Activated CD8-positive, alpha-beta memory T cell treated with anti-CD3 and anti-CD28 coated beads, Interleukin-2, amount 10 ng/mL, durations not matched to agents 7 days and 5 days (primary cell): ENCODE measurements around the gene OR10A4. TPM values are rescaled to one million over a fixed set of nuclear protein-coding genes. Genes with fewer than 3 reads are reported as not detected.
A peak's percentile ranks its signal among the peaks of the same experiment; 100 is the strongest.

Experiments
- ATAC-seq: fragments of 150-1000 bp; cut with Tn5 transposase; one replicate; pipeline ENCODE4 v1.10.0; 2021; ENCODE audit warnings: moderate library complexity
- CTCF ChIA-PET: fragments of 350-600 bp; sonication (Branson Sonifier 250); formaldehyde crosslinking; loops from one replicate; lab custom pipeline; 2021; ENCODE audit warnings: antibody characterized with exemption; lab: Charles Lee
- DNase-seq: peaks from one replicate; pipeline ENCODE4 v3.0.0-alpha.2; 2020
- H3K27ac Mint-ChIP-seq: one replicate; pipeline ENCODE4 v1.8.0; 2021; ENCODE audit warnings: mild to moderate bottlenecking, mixed read lengths
- H3K27me3 Mint-ChIP-seq: one replicate; pipeline ENCODE4 v1.8.0; 2021; ENCODE audit warnings: mixed read lengths
- H3K36me3 Mint-ChIP-seq: one replicate; pipeline ENCODE4 v1.8.0; 2021; ENCODE audit warnings: mild to moderate bottlenecking, mixed read lengths
- H3K4me1 Mint-ChIP-seq: one replicate; pipeline ENCODE4 v1.8.0; 2021; ENCODE audit warnings: mixed read lengths
- H3K4me3 Mint-ChIP-seq: one replicate; pipeline ENCODE4 v1.8.0; 2021; ENCODE audit warnings: mild to moderate bottlenecking, moderate library complexity, mixed read lengths
- H3K9me3 Mint-ChIP-seq: one replicate; pipeline ENCODE4 v1.8.0; 2022; ENCODE audit warnings: low read depth, mixed read lengths
- total RNA-seq, 2 experiments: library from RNA; stranded (reverse); gene quantifications; one replicate each; pipeline ENCODE4 v1.2.3, GENCODE V29; 2021

The OR10A4 gene
- total RNA-seq, 2 experiments from 2014 or later: not detected

DNA sequence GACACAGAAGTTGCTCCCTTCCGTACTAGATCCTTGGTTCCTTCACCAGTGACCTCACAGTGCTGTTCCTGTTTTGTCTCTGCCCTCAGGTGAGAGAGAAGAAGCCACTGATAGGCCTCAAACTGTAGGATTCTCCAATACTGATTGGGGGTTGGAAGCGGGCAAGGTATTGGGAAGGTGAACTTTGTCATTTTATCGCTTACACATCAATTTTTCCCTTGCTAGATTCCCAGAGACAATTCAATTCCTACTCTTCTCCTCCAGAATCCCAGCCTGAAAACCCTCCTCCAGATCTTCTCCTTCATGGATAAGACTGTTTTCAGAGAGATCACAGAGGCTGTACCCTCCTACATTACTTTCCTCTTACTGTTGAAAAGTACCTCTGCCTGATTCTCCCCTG is 35.0 kb downstream of the OR10A4 start:
- no peaks in the 10 kb centered on the region for H3K36me3 Mint-ChIP-seq
- H3K4me3 Mint-ChIP-seq: no peak overlapping the region
- no peak for DNase-seq
- H3K27ac Mint-ChIP-seq: no peak overlapping the region
- H3K27me3 Mint-ChIP-seq: peaks cover 3% of the 10 kb centered on the region
- no peaks in the 10 kb centered on the region for H3K9me3 Mint-ChIP-seq
- CTCF ChIA-PET: no interaction called here
- ATAC-seq: no peak
- no peaks in the 10 kb centered on the region for H3K4me1 Mint-ChIP-seq

DNA sequence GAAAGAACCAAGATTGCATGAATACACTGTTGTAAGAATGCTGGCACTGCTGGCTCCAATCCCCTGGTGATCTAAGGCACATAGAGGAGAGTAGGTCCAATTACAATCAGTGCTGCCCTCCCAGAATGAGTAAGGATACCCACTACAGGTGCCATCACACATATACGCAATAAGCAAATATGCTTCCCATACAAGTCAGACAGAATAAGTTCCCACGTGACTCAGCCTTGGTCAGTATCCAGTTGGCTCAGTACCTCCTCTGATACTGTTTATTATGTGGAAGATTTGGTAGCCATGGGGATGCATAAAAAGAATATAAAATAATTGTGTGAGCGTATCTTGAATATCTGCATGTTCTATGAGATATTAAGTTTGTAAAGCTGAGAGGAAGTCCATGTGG is 35.5 kb downstream of the OR10A4 start:
- CTCF ChIA-PET: no interaction called here

DNA sequence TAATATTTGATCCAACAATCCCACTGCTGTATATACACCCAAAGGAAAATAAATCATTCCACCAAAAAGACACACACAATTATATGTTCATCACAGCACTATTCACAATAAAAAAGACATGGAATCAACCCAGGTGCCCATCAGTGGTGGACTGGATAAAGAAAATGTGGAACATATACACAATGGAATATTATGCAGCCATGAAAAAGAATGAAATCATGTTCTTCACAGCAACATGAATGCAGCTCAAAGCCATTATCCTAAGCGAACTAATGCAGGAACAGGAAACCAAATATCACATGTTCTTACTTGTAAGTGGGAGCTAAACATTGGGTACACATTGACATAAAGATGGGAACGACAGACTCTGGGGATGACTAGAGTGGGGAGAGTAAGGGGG is 43.3 kb downstream of the OR10A4 start:
- ATAC-seq (no peak), DNase-seq (no peak)
- no peaks in the 10 kb centered on the region for H3K36me3 Mint-ChIP-seq
- H3K27ac Mint-ChIP-seq: no peak overlapping the region
- no peaks in the 10 kb centered on the region for H3K4me1 Mint-ChIP-seq
- CTCF ChIA-PET: no interaction called here
- H3K4me3 Mint-ChIP-seq: no peak overlapping the region
- no peaks in the 10 kb centered on the region for H3K9me3 Mint-ChIP-seq
- peaks cover 21% of the 10 kb centered on the region for H3K27me3 Mint-ChIP-seq

More for the DNA sequence above, 35.5 kb downstream of the OR10A4 start:
- Mint-ChIP-seq H3K36me3 (no peaks in the 10 kb centered on the region), H3K27ac (no peak overlapping the region), H3K4me1 (no peaks in the 10 kb centered on the region), H3K4me3 (no peak overlapping the region), H3K9me3 (no peaks in the 10 kb centered on the region), H3K27me3 (peaks cover 3% of the 10 kb centered on the region)
- ATAC-seq (no peak), DNase-seq (no peak)

DNA sequence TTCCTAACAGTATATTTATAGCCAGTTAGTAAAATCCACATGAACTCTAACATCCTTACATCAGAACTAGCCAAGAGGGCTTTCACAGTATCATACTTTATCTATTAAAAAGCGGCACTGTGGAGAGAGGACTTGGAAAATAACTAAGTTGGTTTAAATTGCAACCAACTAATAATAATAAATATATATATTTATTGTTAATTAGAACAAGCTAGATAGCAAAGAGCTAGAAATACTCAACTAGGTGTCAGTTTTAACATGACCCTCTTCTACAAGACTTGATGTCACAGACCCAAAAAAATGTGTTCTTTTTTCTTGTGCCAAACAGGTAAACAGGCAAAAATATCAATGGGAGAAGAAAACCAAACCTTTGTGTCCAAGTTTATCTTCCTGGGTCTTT is 44.3 kb downstream of the OR10A4 start, which contains the start of gene OR2D3:
Gene OR2D3 (plus strand): TSS at position 301 of the 400 bp plus-strand sequence. CDS start 0 bp downstream, at position 301.
- Mint-ChIP-seq H3K27ac (no peak within 1 kb of the TSS), H3K4me3 (no peak within 1 kb of the TSS), H3K27me3 (peaks cover 28% of the 10 kb centered on the region), H3K36me3 (no peaks in the 10 kb centered on the region), H3K9me3 (no peaks in the 10 kb centered on the region), H3K4me1 (no peaks in the 10 kb centered on the region)
- ATAC-seq (no peak), DNase-seq (no peak)
- CTCF ChIA-PET: no interaction called here

DNA sequence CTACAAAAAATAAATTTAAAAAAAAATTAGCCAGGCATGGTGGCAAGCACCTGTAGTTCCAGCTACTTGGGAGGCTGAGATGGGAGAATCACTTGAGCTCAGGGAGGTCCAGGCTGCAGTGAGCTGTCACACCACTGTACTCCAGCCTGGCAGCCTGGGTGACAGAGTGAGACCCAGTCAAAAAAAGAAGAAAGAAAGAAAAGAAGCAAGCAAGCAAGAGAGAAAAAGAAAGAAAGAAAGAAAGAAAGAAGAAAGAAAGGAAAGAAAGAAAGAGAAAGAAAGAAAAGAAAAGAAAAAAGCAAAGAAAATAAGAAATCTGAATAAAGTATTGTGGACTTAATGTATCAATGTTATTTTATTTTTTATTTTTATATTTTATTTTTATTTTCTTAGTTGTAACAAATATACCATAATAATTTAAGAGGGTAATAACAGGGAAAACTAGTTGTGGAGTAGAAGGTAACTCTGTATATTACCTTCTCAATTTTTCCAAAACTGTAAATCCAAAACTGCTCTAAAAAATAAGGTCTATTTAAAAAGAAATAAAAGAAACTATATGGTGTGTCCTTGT is 48.7 kb downstream of the OR10A4 start:
- ATAC-seq (no peak), DNase-seq (no peak)
- Mint-ChIP-seq H3K4me1 (peaks cover 11% of the 10 kb centered on the region), H3K36me3 (no peaks in the 10 kb centered on the region), H3K27me3 (peaks cover 51% of the 10 kb centered on the region), H3K4me3 (no peak overlapping the region), H3K27ac (no peak overlapping the region), H3K9me3 (no peaks in the 10 kb centered on the region)
- CTCF ChIA-PET: no interaction called here

DNA sequence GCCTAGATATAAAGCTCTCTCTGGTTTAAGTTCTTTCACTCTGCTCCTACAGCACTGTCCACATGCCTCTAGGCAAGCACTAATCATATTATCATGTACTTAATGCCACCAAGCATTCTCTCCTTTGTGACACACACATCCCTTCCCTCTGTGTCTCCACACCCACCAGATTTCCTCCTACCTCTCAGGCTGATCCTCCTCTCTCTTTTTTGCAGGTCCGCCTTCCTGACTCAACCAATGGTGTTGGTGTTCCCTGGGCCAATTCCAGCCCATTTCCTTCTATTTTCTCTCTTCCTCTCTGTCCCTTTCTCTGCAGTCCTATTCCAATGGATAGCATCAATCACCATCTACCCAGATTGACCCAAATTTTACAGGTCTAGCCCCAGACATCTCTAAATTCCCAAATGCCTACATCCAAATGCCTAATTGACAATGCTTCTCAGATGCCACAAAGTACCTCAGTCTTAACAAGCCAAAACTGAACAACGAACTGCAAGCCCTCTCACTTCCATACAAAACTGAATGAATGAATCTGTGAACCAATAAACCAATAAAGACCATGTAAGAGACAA is 49.3 kb downstream of the OR10A4 start:
- peak overlapping the region; percentile 77 for H3K4me3 Mint-ChIP-seq

DNA sequence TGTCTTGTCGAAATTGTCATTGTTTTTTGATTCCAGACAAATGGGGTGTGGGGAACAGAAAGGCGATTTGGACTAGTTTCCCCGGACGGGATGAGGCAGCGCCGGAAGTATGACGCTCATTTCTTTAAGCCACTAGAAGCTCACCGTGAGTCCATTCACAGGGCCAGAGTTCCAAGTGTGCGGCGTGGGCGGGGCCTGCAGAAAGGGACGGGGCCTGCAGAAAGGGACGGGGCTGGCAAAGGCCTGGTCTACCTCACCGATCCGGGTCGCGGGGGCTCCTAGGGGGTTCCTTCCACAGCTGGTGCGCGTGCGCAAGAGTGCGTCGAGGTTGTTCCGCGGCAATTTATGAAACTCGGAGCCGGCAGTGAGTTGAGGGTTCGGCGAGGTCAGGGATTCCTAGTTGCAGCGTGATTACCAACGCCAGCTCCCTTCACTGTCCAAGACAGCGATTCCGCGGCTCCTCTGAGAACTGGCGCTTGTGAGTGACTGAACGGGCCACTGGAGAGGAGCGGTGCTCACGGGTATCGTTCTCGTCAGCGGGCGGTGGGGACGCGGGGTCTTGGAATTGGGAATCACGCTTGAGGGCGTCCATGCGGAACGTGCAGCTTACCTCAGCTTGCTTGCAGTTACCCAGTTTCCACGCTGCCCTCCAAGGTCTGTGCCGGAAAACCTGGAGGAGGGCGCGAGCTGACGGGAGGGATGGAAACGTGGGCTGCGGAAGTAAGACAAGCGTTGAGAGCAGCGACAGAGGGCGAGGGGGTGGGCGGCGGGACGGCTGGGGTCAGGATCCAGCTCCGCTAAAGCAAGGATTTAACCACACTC is 50.0 kb downstream of the OR10A4 start, which contains the start of gene ZNF215:
Gene ZNF215 (plus strand): TSS at position 219 of the 822 bp plus-strand sequence. CDS start 5,847 bp downstream, outside the sequence.
- peak within 1 kb of the TSS; percentile 77 for H3K4me3 Mint-ChIP-seq
- no peaks in the 10 kb centered on the region for H3K9me3 Mint-ChIP-seq
- peaks cover 50% of the 10 kb centered on the region for H3K27me3 Mint-ChIP-seq
- ATAC-seq (peak; percentile 82), DNase-seq (peak; percentile 57)
- H3K27ac Mint-ChIP-seq: peak within 1 kb of the TSS; percentile 38
- H3K36me3 Mint-ChIP-seq: no peaks in the 10 kb centered on the region
- peaks cover 11% of the 10 kb centered on the region for H3K4me1 Mint-ChIP-seq
- CTCF ChIA-PET: interaction anchor here (0.6 kb wide), 1 partner anchor 821 kb away, joined by 3 read pairs; no protein-coding TSS in a partner anchor

More for the DNA sequence above, 49.3 kb downstream of the OR10A4 start:
- no peaks in the 10 kb centered on the region for H3K36me3 Mint-ChIP-seq
- CTCF ChIA-PET: no interaction called here
- peaks cover 54% of the 10 kb centered on the region for H3K27me3 Mint-ChIP-seq
- peak; percentile 10 for ATAC-seq
- peaks cover 11% of the 10 kb centered on the region for H3K4me1 Mint-ChIP-seq
- DNase-seq: no peak
- no peaks in the 10 kb centered on the region for H3K9me3 Mint-ChIP-seq
- H3K27ac Mint-ChIP-seq: no peak overlapping the region

DNA sequence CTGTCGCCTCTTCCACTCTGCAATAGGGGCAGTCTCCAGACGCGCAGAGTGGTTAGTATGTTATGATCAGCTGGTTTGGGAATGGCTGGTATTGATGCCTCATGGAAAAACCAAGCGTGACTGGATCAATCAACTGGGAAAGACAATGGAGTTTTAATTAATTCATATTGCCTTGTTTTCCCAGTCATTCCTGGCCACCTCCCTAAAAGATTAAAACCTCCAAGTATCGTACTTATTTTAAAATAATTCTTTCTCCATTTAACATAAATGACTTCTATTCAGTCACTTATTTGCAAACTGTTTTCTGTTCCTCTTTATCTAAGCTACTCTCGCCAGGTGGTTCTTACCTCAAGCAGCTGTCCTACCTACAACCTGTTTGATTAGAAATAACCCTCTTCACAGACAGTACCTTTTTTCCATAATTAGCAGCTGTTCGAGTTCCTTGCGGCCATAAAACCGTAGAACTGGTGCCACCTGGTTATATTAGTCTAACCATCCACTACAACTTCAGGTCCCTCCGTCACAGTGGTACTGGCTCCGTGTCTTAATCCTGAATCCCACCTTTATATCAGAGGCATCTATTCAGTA is 50.7 kb downstream of the OR10A4 start:
- no peaks in the 10 kb centered on the region for H3K9me3 Mint-ChIP-seq
- ATAC-seq: no peak
- CTCF ChIA-PET: interaction anchor here (0.6 kb wide), 1 partner anchor 820 kb away, joined by 3 read pairs; no protein-coding TSS in a partner anchor
- H3K36me3 Mint-ChIP-seq: no peaks in the 10 kb centered on the region
- peaks cover 11% of the 10 kb centered on the region for H3K4me1 Mint-ChIP-seq
- no peak overlapping the region for H3K27ac Mint-ChIP-seq
- H3K4me3 Mint-ChIP-seq: peak overlapping the region; percentile 77
- no peak for DNase-seq
- peaks cover 48% of the 10 kb centered on the region for H3K27me3 Mint-ChIP-seq

Other genes with a start within 250 kb of the OR10A4 start
- under 1 TPM; 0.14 to 0.32 TPM for gene DCHS1, start 220.8 kb upstream of the OR10A4 start, total RNA-seq
- 10 to 100 TPM; 69.4 to 81.0 TPM for gene MRPL17, start 193.3 kb upstream of the OR10A4 start, total RNA-seq
- gene OR2AG2, start 104.6 kb upstream of the OR10A4 start, total RNA-seq: not detected
- gene OR2AG1, start 93.6 kb upstream of the OR10A4 start, total RNA-seq: not detected
- gene OR6A2, start 76.9 kb upstream of the OR10A4 start, total RNA-seq: not detected
- gene OR10A5, start 30.9 kb upstream of the OR10A4 start, total RNA-seq: not detected
- not detected for gene OR10A2, start 13.6 kb upstream of the OR10A4 start, total RNA-seq
- under 1 TPM in 1 of 2 experiments, not detected in 1; 0.21 TPM for gene OR2D2, start 15.9 kb downstream of the OR10A4 start, total RNA-seq
- not detected for gene OR2D3, start 44.4 kb downstream of the OR10A4 start, total RNA-seq
- 1 to 10 TPM; 1.1 to 1.4 TPM for gene ZNF215, start 49.8 kb downstream of the OR10A4 start, total RNA-seq
- gene ZNF214, start 143.7 kb downstream of the OR10A4 start, total RNA-seq: not detected
- gene NLRP14, start 143.9 kb downstream of the OR10A4 start, total RNA-seq: under 1 TPM in 1 of 2 experiments, not detected in 1; 0.05 TPM
- gene RBMXL2, start 212.4 kb downstream of the OR10A4 start, total RNA-seq: not detected